HCT116 (cell line): ENCODE data around the gene ALG1. TPM values are rescaled to one million over a fixed set of nuclear protein-coding genes. Genes with fewer than 3 reads are reported as not detected.

Experiments used
- ATAC-seq: fragments of 200-7000 bp; cut with Tn5 transposase; 2 replicates; pipeline ENCODE4 v1.9.1; 2020; ENCODE audit warnings: mild to moderate bottlenecking, moderate library complexity
- BruUV-seq: library from RNA; stranded (reverse); fragments of 400-500 nt; replicated peaks from 2 replicates; lab custom pipeline; 2021; lab: Mats Ljungman, UMichigan
- CTCF ChIA-PET: fragments of 300-600 bp; sonication (Branson Sonifier 250); formaldehyde crosslinking; loops from one replicate; lab custom pipeline; 2021; ENCODE audit warnings: antibody characterized with exemption; lab: Charles Lee
- POLR2A ChIA-PET: fragments of 300-600, 350-600 bp; sonication (Branson Sonifier 250); formaldehyde crosslinking; loops from one replicate; lab custom pipeline; 2021; ENCODE audit warnings: antibody characterized with exemption; lab: Charles Lee
- RAD21 ChIA-PET, 2 experiments: fragments of 300-600 bp; sonication (Branson Sonifier 250); formaldehyde crosslinking; loops; one replicate each; lab custom pipeline; 2023; ENCODE audit warnings: low total read pairs in 2 of 2; ENCODE audit not compliant: uncharacterized antibody in 2 of 2, unreplicated experiment in 2 of 2, low non-redundant PET in 1 of 2; lab: Charles Lee
- DNase-seq: peaks from one replicate; pipeline ENCODE4 v3.0.0-alpha.2; 2010; ENCODE audit warnings: low read depth, low spot score
- H2AFZ ChIP-seq: fragments of 200-600 bp; shearing (Covaris generic), sonication (generic); 2 replicates; pipeline ENCODE4 v1.6.1; 2017; ENCODE audit warnings: low read depth, mixed run types, mixed read lengths, antibody characterized with exemption, low read length; ENCODE audit not compliant: poor library complexity, severe bottlenecking
- H3K27ac ChIP-seq: 2 replicates; pipeline ENCODE4 v1.5.1; 2012; ENCODE audit warnings: low read depth, low read length
- H3K27me3 ChIP-seq: fragments of 200-600 bp; sonication (generic); 2 replicates; pipeline ENCODE4 v1.6.1; 2016; ENCODE audit warnings: mixed run types, low read length, mixed read lengths; ENCODE audit not compliant: insufficient read depth
- H3K36me3 ChIP-seq, 2 experiments: fragments of 200-500 bp in 1 of 2; fragments of 200-600 bp in 1 of 2; sonication (Bioruptor generic) in 1 of 2; sonication (generic) in 1 of 2; 2 replicates each; pipeline versions ENCODE4 v1.5.1 to v1.6.1; 2014 to 2016; ENCODE audit warnings: low read length in 2 of 2, inconsistent platforms in 1 of 2, mixed read lengths in 1 of 2, mixed run types in 1 of 2; ENCODE audit not compliant: insufficient read depth in 2 of 2, control insufficient read depth in 1 of 2
- H3K4me1 ChIP-seq, 2 experiments: fragments of 200-600 bp in 1 of 2; sonication (generic) in 1 of 2; 2 replicates each; pipeline versions ENCODE4 v1.5.1 to v1.6.1; 2012 to 2017; ENCODE audit warnings: low read length in 2 of 2, inconsistent platforms in 1 of 2, mild to moderate bottlenecking in 1 of 2, mixed read lengths in 1 of 2, mixed run types in 1 of 2, moderate library complexity in 1 of 2; ENCODE audit not compliant: insufficient read depth in 2 of 2, control insufficient read depth in 1 of 2
- H3K4me2 ChIP-seq: fragments of 200-600 bp; sonication (generic); 2 replicates; pipeline ENCODE4 v1.6.1; 2017; ENCODE audit warnings: mixed run types, low read length, mixed read lengths
- H3K4me3 ChIP-seq, 2 experiments: fragments of 200-600 bp in 1 of 2; sonication (generic) in 1 of 2; replicated peaks in 1 of 2; 2 replicates each; pipeline ENCODE4 v1.5.1; 2011 to 2016; ENCODE audit warnings: low read length in 2 of 2, control low read depth in 1 of 2, low read depth in 1 of 2, mild to moderate bottlenecking in 1 of 2, mixed read lengths in 1 of 2, mixed run types in 1 of 2
- H3K79me2 ChIP-seq: fragments of 200-600 bp; sonication (generic); 2 replicates; pipeline ENCODE4 v1.6.1; 2017; ENCODE audit warnings: mild to moderate bottlenecking, mixed run types, low read length, moderate library complexity, mixed read lengths; ENCODE audit not compliant: insufficient read depth
- H3K9ac ChIP-seq: fragments of 200-600 bp; sonication (generic); 2 replicates; pipeline ENCODE4 v1.6.1; 2016; ENCODE audit warnings: low read length, mixed read lengths
- H3K9me2 ChIP-seq: fragments of 200-600 bp; sonication (generic), shearing (Covaris generic); 2 replicates; pipeline ENCODE4 v1.6.1; 2017; ENCODE audit warnings: mixed run types, mild to moderate bottlenecking, moderate library complexity; ENCODE audit not compliant: insufficient read depth
- H3K9me3 ChIP-seq, 2 experiments: fragments of 200-500 bp in 1 of 2; fragments of 200-600 bp in 1 of 2; sonication (Bioruptor generic) in 1 of 2; sonication (generic) in 1 of 2; 2 replicates each; pipeline ENCODE4 v1.6.1; 2014 to 2017; ENCODE audit warnings: low read length in 2 of 2, mixed read lengths in 2 of 2, inconsistent platforms in 1 of 2, low read depth in 1 of 2, mild to moderate bottlenecking in 1 of 2, mixed run types in 1 of 2, moderate library complexity in 1 of 2; ENCODE audit not compliant: control insufficient read depth in 1 of 2, insufficient read depth in 1 of 2
- H4K20me1 ChIP-seq: fragments of 200-600 bp; sonication (generic), shearing (Covaris generic); 2 replicates; pipeline ENCODE4 v1.6.1; 2017; ENCODE audit warnings: mixed run types, mild to moderate bottlenecking, moderate library complexity; ENCODE audit not compliant: insufficient read depth
- ATF3 ChIP-seq: IDR thresholded peaks from 2 replicates; pipeline ENCODE4 v1.6.1; 2012
- CBX3 ChIP-seq: IDR thresholded peaks from 2 replicates; pipeline ENCODE4 v1.6.1; 2012; ENCODE audit warnings: low read depth
- CEBPB ChIP-seq: IDR thresholded peaks from 2 replicates; pipeline ENCODE4 v1.6.1; 2012; ENCODE audit warnings: low read depth
- CTCF ChIP-seq, 3 experiments: fragments of 200-600 bp in 1 of 3; sonication (generic) in 1 of 3; IDR thresholded peaks in 2 of 3; conservative IDR thresholded peaks in 1 of 3; 2 replicates each; pipeline ENCODE4 v1.5.1; 2012 to 2017; ENCODE audit warnings: low read depth in 2 of 3, low read length in 2 of 3, antibody characterized with exemption in 1 of 3, borderline replicate concordance in 1 of 3, control low read depth in 1 of 3, mild to moderate bottlenecking in 1 of 3, mixed read lengths in 1 of 3, mixed run types in 1 of 3, moderate library complexity in 1 of 3; ENCODE audit not compliant: insufficient read depth in 1 of 3
- EGR1 ChIP-seq: IDR thresholded peaks from 2 replicates; pipeline ENCODE4 v1.6.1; 2012; ENCODE audit warnings: low read depth
- EZH2 ChIP-seq: fragments of 200-600 bp; sonication (generic); IDR thresholded peaks from 2 replicates; pipeline ENCODE4 v1.6.1; 2017; ENCODE audit warnings: antibody characterized with exemption, mixed run types
- EZH2phosphoT487 ChIP-seq: fragments of 200-600 bp; IDR thresholded peaks from 2 replicates; pipeline ENCODE4 v1.6.1; 2018; ENCODE audit warnings: antibody characterized with exemption, borderline replicate concordance
- FOSL1 ChIP-seq: IDR thresholded peaks from 2 replicates; pipeline ENCODE4 v1.6.1; 2012; ENCODE audit warnings: low read depth
- JUND ChIP-seq: IDR thresholded peaks from 2 replicates; pipeline ENCODE4 v1.6.1; 2012
- MAX ChIP-seq: IDR thresholded peaks from 2 replicates; pipeline ENCODE4 v1.6.1; 2012
- POLR2A ChIP-seq: IDR thresholded peaks from 2 replicates; pipeline ENCODE4 v1.7.0; 2011; ENCODE audit warnings: borderline replicate concordance; ENCODE audit not compliant: insufficient read depth, insufficient read length; ENCODE audit errors: extremely low read depth
- POLR2AphosphoS5 ChIP-seq: IDR thresholded peaks from 2 replicates; pipeline ENCODE4 v1.6.1; 2011; ENCODE audit warnings: mild to moderate bottlenecking, low read depth, low read length, moderate library complexity
- RAD21 ChIP-seq: IDR thresholded peaks from 2 replicates; pipeline ENCODE4 v1.6.1; 2012; ENCODE audit warnings: low read depth, mild to moderate bottlenecking
- REST ChIP-seq: IDR thresholded peaks from 2 replicates; pipeline ENCODE4 v1.6.1; 2012; ENCODE audit warnings: low read depth
- SP1 ChIP-seq: IDR thresholded peaks from 2 replicates; pipeline ENCODE4 v1.6.1; 2012; ENCODE audit warnings: low read depth
- SRF ChIP-seq: IDR thresholded peaks from 2 replicates; pipeline ENCODE4 v1.6.1; 2012; ENCODE audit warnings: low read depth
- TCF7L2 ChIP-seq: IDR thresholded peaks from 2 replicates; pipeline ENCODE4 v1.7.0; 2011; ENCODE audit warnings: borderline replicate concordance, inconsistent platforms; ENCODE audit not compliant: insufficient read depth, insufficient read length; ENCODE audit errors: extremely low read depth
- ZBTB33 ChIP-seq: IDR thresholded peaks from 2 replicates; pipeline ENCODE4 v1.6.1; 2011; ENCODE audit warnings: mild to moderate bottlenecking, low read length, moderate library complexity; ENCODE audit not compliant: insufficient replicate concordance; ENCODE audit errors: extremely low read depth
- ZFX ChIP-seq: fragments of 450-650 bp; IDR thresholded peaks from 2 replicates; pipeline ENCODE4 v1.6.1; 2017
- ZNF274 ChIP-seq: fragments of 200-500 bp; sonication (Bioruptor generic); IDR thresholded peaks from 2 replicates; pipeline ENCODE4 v1.6.1; 2014; ENCODE audit warnings: mild to moderate bottlenecking, low read depth, low read length, inconsistent platforms
- intact Hi-C: fragments of 100-400 bp; cut with micrococcal nuclease; formaldehyde crosslinking; loops from 2 replicates; pipeline ENCODE4 v1.10.0; 2022
- total RNA-seq: library from RNA; stranded (reverse); gene quantifications from one replicate; pipeline ENCODE4 v1.2.1, GENCODE V29; 2021; ENCODE audit not compliant: unreplicated experiment

ALG1 gene
- total RNA-seq, 1 experiment from 2014 or later = 27.1 TPM

- ChIA-PET POLR2A (no interaction called here), CTCF (interaction anchor here (0.5 to 0.6 kb wide), 2 partner anchors 45 to 70 kb away, joined by 3 to 7 read pairs; no protein-coding TSS in a partner anchor), RAD21 (no interaction called here)
- no peak overlapping the region for H3K27ac ChIP-seq
- H3K36me3 ChIP-seq = no peaks in the 10 kb centered on the region; a peak in 1 of 4 replicates
- H3K4me3 ChIP-seq = no peak overlapping the region
- H3K4me2 ChIP-seq = no peak overlapping the region
- no peak for DNase-seq
- H2AFZ ChIP-seq = no peak overlapping the region
- no peak overlapping the region for H3K9ac ChIP-seq
- no peaks in the 10 kb centered on the region for H3K9me2 ChIP-seq
- TF ChIP-seq EGR1 (no peak), TCF7L2 (no peak), JUND (no peak), SRF (no peak), ZFX (no peak), ZNF274 (no peak), ZBTB33 (no peak), ATF3 (no peak), MAX (no peak), REST (no peak), RAD21 (no peak), CBX3 (no peak), FOSL1 (no peak), POLR2A (no peak), SP1 (no peak), EZH2phosphoT487 (no peak), CEBPB (no peak), POLR2AphosphoS5 (no peak), EZH2 (no peak), CTCF (IDR thresholded peaks at IDR 0.05 in 2 of 3, conservative IDR thresholded peaks at IDR 0.05 in 1 of 3; ENCODE audit: borderline replicate concordance in 1 of 3, insufficient read depth in 1 of 3, low read depth in 2 of 3, low read length in 2 of 3) (no peak)
- no peaks in the 10 kb centered on the region for H4K20me1 ChIP-seq
- no peaks in the 10 kb centered on the region for H3K9me3 ChIP-seq
- H3K79me2 ChIP-seq = 0 out of 2 replicates have a peak, but pooled peaks cover 1% of the 10 kb centered on the region
- H3K4me1 ChIP-seq = peaks cover 3 to 8% of the 10 kb centered on the region in 2 experiments; a peak in 2 of 4 replicates
- intact Hi-C loops = loop anchor here (10.0 kb wide), 1 partner anchor 313 kb away; no protein-coding TSS in a partner anchor
- ATAC-seq = no peak
- BruUV-seq = no TSS peak
- H3K27me3 ChIP-seq = no peaks in the 10 kb centered on the region
These were observed 43.9 kb upstream of the ALG1 start for GRCh38 chr16:5027575-5028235.
